Spleen (tissue), 7 donors: ENCODE results near the gene MRPS31.

ENCODE experiments used
- POLR2A ChIP-seq, 3 donors: fragments of 450-650 bp; IDR thresholded peaks; one replicate each; pipeline ENCODE4 v1.5.1; 2017; ENCODE audit warnings: antibody characterized with exemption in 3 of 3, mild to moderate bottlenecking in 1 of 3
- POLR2AphosphoS5 ChIP-seq, 3 donors: sonication (generic); formaldehyde crosslinking; IDR thresholded peaks; one replicate each; pipeline ENCODE4 v1.5.1; 2017; ENCODE audit warnings: antibody characterized with exemption in 3 of 3
- TF ChIP-seq, protein P1 (sequence below), 11 experiments: fragments of 200-600 bp in 7 of 11; fragments of 450-650 bp in 4 of 11; sonication (generic) in 4 of 11; IDR thresholded peaks in 8 of 11; conservative IDR thresholded peaks in 3 of 11; 1 replicate in 7 of 11; 2 replicates in 4 of 11; pipeline versions ENCODE4 v1.4.0 to v1.8.0; 2016 to 2021; ENCODE audit warnings: antibody characterized with exemption in 11 of 11, inconsistent platforms in 4 of 11, mild to moderate bottlenecking in 1 of 11
- donor health status: DM: no; HTN: no; CAD: no; lungs with moderate emphysema.
- donor health status: DM: no; HTN: no; CAD: no.
- donor health status: DM: no; HTN: no; CAD: no.

DNA sequence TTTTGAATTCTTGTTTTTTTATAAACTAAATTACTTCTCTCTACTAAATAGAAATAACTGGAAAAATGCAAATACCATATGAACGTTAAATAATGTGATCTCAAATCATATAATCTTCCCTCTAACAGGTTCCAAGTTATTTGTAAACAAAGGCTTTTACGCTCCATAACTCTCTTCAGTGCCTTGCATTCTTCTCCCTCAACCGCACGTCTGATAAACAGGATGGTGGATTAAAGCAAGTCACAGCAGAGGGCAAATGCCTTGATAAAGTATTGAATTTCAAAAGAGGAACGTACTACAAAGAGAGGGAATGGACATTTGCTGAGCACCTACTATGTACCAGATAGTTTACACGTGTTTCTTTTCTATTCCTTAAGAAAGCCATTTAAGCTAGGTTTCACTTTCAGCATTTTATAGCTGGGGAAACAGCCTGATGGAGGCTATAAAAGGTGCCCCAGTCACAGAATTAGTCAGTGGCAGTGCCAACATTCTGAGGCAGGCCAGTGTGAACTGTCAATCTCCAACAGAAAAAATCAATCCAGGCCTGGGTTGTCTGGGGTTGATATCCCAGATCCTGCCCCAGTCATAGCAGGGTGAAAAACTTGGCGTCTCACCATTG is 15.8 kb downstream of the MRPS31 start:
- TF ChIP-seq, protein P1, sequence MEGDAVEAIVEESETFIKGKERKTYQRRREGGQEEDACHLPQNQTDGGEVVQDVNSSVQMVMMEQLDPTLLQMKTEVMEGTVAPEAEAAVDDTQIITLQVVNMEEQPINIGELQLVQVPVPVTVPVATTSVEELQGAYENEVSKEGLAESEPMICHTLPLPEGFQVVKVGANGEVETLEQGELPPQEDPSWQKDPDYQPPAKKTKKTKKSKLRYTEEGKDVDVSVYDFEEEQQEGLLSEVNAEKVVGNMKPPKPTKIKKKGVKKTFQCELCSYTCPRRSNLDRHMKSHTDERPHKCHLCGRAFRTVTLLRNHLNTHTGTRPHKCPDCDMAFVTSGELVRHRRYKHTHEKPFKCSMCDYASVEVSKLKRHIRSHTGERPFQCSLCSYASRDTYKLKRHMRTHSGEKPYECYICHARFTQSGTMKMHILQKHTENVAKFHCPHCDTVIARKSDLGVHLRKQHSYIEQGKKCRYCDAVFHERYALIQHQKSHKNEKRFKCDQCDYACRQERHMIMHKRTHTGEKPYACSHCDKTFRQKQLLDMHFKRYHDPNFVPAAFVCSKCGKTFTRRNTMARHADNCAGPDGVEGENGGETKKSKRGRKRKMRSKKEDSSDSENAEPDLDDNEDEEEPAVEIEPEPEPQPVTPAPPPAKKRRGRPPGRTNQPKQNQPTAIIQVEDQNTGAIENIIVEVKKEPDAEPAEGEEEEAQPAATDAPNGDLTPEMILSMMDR (IDR thresholded peaks at IDR 0.05 in 8 of 11, conservative IDR thresholded peaks at IDR 0.05 in 3 of 11) = no peak
- TF ChIP-seq POLR2AphosphoS5 (IDR thresholded peaks at IDR 0.05) (no peak), POLR2A (IDR thresholded peaks at IDR 0.05) (no peak)
